WTC11 (cell line): ENCODE results near the gene CTNNBIP1.

Source experiments
- ATF6 ChIP-seq: sonication (generic); formaldehyde crosslinking; IDR thresholded peaks from 2 replicates; pipeline ENCODE4 v1.8.1; 2023; ENCODE audit warnings: mild to moderate bottlenecking, missing genetic modification reagents
- CBFB ChIP-seq: sonication (generic); formaldehyde crosslinking; IDR thresholded peaks from 2 replicates; pipeline ENCODE4 v1.8.1; 2022; ENCODE audit warnings: mild to moderate bottlenecking, low read depth, missing genetic modification reagents
- CTCF ChIP-seq: fragments of 200-600 bp; IDR thresholded peaks from 2 replicates; pipeline ENCODE4 v1.8.0; 2022; ENCODE audit warnings: antibody characterized with exemption
- ELF4 ChIP-seq: sonication (generic); formaldehyde crosslinking; IDR thresholded peaks from 2 replicates; pipeline ENCODE4 v1.8.1; 2022; ENCODE audit warnings: low read depth, mild to moderate bottlenecking, moderate library complexity, missing genetic modification reagents
- EMX1 ChIP-seq: fragments of 250-450 bp; sonication (Bioruptor Pico); IDR thresholded peaks from 2 replicates; pipeline ENCODE4 v1.8.0; 2021; ENCODE audit warnings: mild to moderate bottlenecking
- FOXJ3 ChIP-seq: sonication (generic); formaldehyde crosslinking; IDR thresholded peaks from 2 replicates; pipeline ENCODE4 v1.9.0; 2021; ENCODE audit warnings: missing genetic modification reagents, mild to moderate bottlenecking, borderline replicate concordance
- JUN ChIP-seq: sonication (generic); formaldehyde crosslinking; IDR thresholded peaks from 2 replicates; pipeline ENCODE4 v1.8.0; 2023; ENCODE audit warnings: mild to moderate bottlenecking, missing genetic modification reagents
- MAX ChIP-seq: sonication (generic); formaldehyde crosslinking; IDR thresholded peaks from 2 replicates; pipeline ENCODE4 v1.8.0; 2022; ENCODE audit warnings: mild to moderate bottlenecking, missing genetic modification reagents
- NFE2L1 ChIP-seq: sonication (generic); formaldehyde crosslinking; IDR thresholded peaks from 2 replicates; pipeline ENCODE4 v1.8.1; 2023; ENCODE audit warnings: missing genetic modification reagents
- ZNF121 ChIP-seq: sonication (generic); formaldehyde crosslinking; IDR thresholded peaks from 2 replicates; pipeline ENCODE4 v1.8.0; 2023; ENCODE audit warnings: missing genetic modification reagents
- ZNF232 ChIP-seq: sonication (generic); formaldehyde crosslinking; IDR thresholded peaks from 2 replicates; pipeline ENCODE4 v1.8.0; 2022; ENCODE audit warnings: mild to moderate bottlenecking, missing genetic modification reagents
- ZNF396 ChIP-seq: fragments of 250-450 bp; sonication (Bioruptor Pico); IDR thresholded peaks from 2 replicates; pipeline ENCODE4 v1.8.0; 2021; ENCODE audit warnings: mild to moderate bottlenecking, moderate library complexity, borderline replicate concordance

GRCh38 chr1:9865724-9866123, 44.3 kb downstream of the CTNNBIP1 start:
- no peak for TF ChIP-seq ZNF396 (CRISPR knock-in tag)
- TF ChIP-seq CTCF = no peak
- no peak for TF ChIP-seq ATF6
- no peak for TF ChIP-seq CBFB (CRISPR knock-in tag)
- TF ChIP-seq FOXJ3 (CRISPR knock-in tag) = no peak
- no peak for TF ChIP-seq ELF4 (CRISPR knock-in tag)
- no peak for TF ChIP-seq MAX (CRISPR knock-in tag)
- no peak for TF ChIP-seq ZNF121 (CRISPR knock-in tag)
- TF ChIP-seq NFE2L1 (CRISPR knock-in tag) = no peak
- no peak for TF ChIP-seq EMX1 (CRISPR knock-in tag)
- TF ChIP-seq JUN (CRISPR knock-in tag) = no peak
- no peak for TF ChIP-seq ZNF232 (CRISPR knock-in tag)
